ENCODE measurements around the gene ATP2B3. TPM values are rescaled to one million over a fixed set of nuclear protein-coding genes. Genes with fewer than 3 reads are reported as not detected.

ATP2B3 gene
- total RNA-seq, 1 donor from 2014 or later, result 0.10 TPM

DNA sequence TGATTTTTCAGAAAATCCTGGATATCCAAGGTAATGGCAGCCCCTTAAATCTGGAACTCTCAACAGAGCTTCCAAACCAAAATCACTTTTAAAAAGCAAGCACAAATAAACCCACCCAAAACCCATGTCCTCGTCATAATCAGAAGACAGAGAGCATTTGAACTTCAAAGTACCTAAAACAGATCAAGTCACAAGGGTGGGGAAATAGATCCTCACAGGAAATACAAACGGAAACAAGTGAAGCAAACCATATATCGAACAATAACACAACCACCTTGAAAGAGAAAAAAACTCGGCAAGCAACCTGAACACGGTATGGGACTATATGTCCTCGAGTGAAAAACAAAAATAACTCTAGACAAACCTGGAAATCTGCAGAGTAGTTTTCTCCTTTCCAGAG lies 97.4 kb downstream of the ATP2B3 start:
- Mint-ChIP-seq H3K27me3 (ENCODE audit: unreplicated experiment) (no peaks in the 10 kb centered on the region), H3K27ac (ENCODE audit: unreplicated experiment) (no peak overlapping the region), H3K36me3 (ENCODE audit: low read depth, unreplicated experiment) (no peaks in the 10 kb centered on the region), H3K4me3 (ENCODE audit: unreplicated experiment) (no peak overlapping the region), H3K9me3 (ENCODE audit: unreplicated experiment) (no peaks in the 10 kb centered on the region), H3K4me1 (ENCODE audit: unreplicated experiment) (no peaks in the 10 kb centered on the region)
- TF ChIP-seq, protein P1, sequence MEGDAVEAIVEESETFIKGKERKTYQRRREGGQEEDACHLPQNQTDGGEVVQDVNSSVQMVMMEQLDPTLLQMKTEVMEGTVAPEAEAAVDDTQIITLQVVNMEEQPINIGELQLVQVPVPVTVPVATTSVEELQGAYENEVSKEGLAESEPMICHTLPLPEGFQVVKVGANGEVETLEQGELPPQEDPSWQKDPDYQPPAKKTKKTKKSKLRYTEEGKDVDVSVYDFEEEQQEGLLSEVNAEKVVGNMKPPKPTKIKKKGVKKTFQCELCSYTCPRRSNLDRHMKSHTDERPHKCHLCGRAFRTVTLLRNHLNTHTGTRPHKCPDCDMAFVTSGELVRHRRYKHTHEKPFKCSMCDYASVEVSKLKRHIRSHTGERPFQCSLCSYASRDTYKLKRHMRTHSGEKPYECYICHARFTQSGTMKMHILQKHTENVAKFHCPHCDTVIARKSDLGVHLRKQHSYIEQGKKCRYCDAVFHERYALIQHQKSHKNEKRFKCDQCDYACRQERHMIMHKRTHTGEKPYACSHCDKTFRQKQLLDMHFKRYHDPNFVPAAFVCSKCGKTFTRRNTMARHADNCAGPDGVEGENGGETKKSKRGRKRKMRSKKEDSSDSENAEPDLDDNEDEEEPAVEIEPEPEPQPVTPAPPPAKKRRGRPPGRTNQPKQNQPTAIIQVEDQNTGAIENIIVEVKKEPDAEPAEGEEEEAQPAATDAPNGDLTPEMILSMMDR (IDR thresholded peaks at IDR 0.05; ENCODE audit: unreplicated experiment), result no peak
- DNase-seq (ENCODE audit: low spot score), result no peak

DNA sequence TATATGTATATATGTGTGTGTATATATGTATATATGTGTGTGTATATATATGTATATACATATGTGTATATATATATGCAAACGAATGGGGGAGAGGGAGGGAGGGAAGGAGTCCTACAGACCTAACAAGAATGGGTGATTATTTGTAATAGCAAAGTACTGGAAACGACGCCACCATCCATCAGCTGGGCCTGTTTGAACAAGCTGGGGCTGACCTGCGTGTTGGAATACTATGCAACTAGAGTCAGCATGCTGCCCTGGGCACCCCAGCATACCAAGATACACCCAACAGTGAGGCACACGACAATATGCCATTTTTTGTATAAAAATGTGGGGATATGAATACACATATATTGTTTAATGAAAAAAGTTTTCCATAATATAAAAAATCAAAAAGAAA lies 103.1 kb downstream of the ATP2B3 start:
- Mint-ChIP-seq H3K36me3 (ENCODE audit: low read depth, unreplicated experiment) (no peaks in the 10 kb centered on the region), H3K27ac (ENCODE audit: unreplicated experiment) (no peak overlapping the region), H3K27me3 (ENCODE audit: unreplicated experiment) (no peaks in the 10 kb centered on the region), H3K9me3 (ENCODE audit: unreplicated experiment) (no peaks in the 10 kb centered on the region), H3K4me1 (ENCODE audit: unreplicated experiment) (no peaks in the 10 kb centered on the region), H3K4me3 (ENCODE audit: unreplicated experiment) (no peak overlapping the region)
- no peak for DNase-seq (ENCODE audit: low spot score)
- TF ChIP-seq, protein P1 (IDR thresholded peaks at IDR 0.05; ENCODE audit: unreplicated experiment), result no peak

DNA sequence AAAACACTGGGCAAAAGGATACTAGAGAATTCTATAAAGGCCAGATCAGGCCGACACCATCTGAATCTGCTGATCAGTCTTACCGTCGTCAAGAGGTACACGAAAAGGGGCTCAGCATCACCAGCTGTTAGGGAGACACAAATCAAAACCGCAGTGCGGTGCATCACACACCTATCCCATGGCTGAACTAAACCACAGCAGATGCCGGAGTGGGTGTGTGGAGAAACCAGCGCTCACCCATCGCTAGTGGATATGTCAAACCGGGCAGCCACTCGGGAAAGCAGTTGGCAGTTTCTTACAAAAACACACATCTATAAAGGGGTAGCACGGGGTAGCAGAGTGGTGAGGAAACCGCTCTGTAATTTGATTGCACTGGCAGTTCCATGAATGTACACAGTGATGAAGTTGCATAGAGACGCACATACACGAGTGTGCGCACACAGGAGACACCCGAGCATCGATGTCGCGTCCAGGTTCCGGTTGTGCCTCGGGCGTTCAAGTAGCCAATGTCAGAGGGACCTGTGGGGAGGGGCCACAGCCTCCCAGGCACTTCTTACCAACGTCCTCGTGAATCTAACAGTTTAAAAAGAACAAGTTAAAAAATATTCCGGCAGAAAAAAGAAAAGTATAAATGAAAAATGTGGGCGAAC lies 104.6 kb downstream of the ATP2B3 start:
- no peak overlapping the region for H3K4me3 Mint-ChIP-seq (ENCODE audit: unreplicated experiment)
- no peaks in the 10 kb centered on the region for H3K9me3 Mint-ChIP-seq (ENCODE audit: unreplicated experiment)
- no peak for DNase-seq (ENCODE audit: low spot score)
- no peaks in the 10 kb centered on the region for H3K4me1 Mint-ChIP-seq (ENCODE audit: unreplicated experiment)
- H3K27ac Mint-ChIP-seq (ENCODE audit: unreplicated experiment), result no peak overlapping the region
- no peaks in the 10 kb centered on the region for H3K27me3 Mint-ChIP-seq (ENCODE audit: unreplicated experiment)
- no peaks in the 10 kb centered on the region for H3K36me3 Mint-ChIP-seq (ENCODE audit: low read depth, unreplicated experiment)
- TF ChIP-seq, protein P1 (IDR thresholded peaks at IDR 0.05; ENCODE audit: unreplicated experiment), result no peak

DNA sequence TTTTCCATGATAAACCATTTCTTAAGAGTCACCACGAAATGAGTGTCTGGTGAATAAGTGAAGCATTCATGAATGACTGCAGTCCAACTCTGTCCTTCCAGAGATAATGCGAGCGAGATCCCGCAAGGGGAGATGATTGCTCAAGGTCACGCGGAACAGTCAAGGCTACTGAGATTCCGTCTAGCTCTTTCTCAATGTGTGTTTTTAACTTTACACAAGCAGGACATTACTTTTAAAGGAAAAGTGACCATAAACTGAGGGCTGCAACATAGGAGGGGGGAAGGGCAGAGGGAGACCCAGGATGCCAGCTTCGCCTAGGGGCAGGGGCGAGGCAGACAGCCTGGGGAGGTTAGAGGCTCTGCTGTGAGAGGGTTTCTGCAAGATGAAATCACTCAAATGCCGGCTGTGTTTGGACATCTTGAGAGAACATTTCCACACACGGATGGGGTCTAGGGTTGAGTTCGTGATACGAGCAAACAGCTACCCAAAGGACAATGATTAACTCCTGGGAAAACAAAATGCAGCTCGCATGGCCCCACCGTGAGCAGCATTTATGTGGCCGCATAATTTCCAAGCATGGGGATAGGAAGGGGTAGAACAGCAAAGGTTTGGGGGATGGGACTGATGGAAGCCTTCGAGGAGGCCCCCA lies 105.3 kb downstream of the ATP2B3 start:
- Mint-ChIP-seq H3K4me1 (ENCODE audit: unreplicated experiment) (no peaks in the 10 kb centered on the region), H3K27me3 (ENCODE audit: unreplicated experiment) (no peaks in the 10 kb centered on the region), H3K4me3 (ENCODE audit: unreplicated experiment) (no peak overlapping the region), H3K36me3 (ENCODE audit: low read depth, unreplicated experiment) (no peaks in the 10 kb centered on the region), H3K27ac (ENCODE audit: unreplicated experiment) (no peak overlapping the region), H3K9me3 (ENCODE audit: unreplicated experiment) (no peaks in the 10 kb centered on the region)
- no peak for DNase-seq (ENCODE audit: low spot score)
- TF ChIP-seq, protein P1 (IDR thresholded peaks at IDR 0.05; ENCODE audit: unreplicated experiment), result no peak

DNA sequence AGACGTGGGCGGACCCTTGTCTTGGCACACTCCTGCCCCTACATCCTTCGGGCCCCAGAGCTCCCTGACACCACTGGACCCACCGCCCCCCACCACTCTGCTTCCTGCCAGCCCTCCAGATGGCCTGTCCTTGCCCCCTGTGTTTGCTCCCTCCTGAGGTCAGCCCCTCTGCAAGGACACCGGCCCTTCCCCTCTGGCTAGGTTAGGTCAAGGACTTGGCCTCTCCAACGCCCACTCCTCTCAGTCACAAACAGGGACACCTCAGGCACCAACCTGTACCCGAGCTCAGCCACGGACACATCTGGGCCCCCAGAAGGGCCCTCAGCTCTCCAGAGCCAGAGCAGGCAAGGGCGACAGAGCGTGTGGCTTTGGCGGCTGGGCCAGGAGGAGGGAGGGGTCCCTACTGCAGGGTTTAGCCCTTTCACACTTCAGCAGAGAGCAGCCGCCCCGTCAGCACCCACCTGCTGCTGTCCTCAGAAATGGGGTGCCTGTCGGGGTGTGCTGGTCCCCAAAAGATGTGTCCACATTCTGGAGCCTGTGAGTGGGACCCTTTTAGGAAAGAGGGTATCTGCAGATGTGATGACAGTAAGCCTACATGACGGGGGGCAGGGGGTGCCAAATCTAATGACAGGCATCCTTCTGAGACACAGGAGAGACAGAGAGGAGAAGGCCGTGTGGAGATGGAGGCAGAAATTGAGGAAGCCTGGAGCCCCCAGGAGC lies 106.0 kb downstream of the ATP2B3 start:
- Mint-ChIP-seq H3K4me3 (ENCODE audit: unreplicated experiment) (no peak overlapping the region), H3K27ac (ENCODE audit: unreplicated experiment) (no peak overlapping the region), H3K4me1 (ENCODE audit: unreplicated experiment) (no peaks in the 10 kb centered on the region), H3K27me3 (ENCODE audit: unreplicated experiment) (no peaks in the 10 kb centered on the region), H3K36me3 (ENCODE audit: low read depth, unreplicated experiment) (no peaks in the 10 kb centered on the region), H3K9me3 (ENCODE audit: unreplicated experiment) (no peaks in the 10 kb centered on the region)
- TF ChIP-seq, protein P1 (IDR thresholded peaks at IDR 0.05; ENCODE audit: unreplicated experiment), result no peak
- no peak for DNase-seq (ENCODE audit: low spot score)
